Measurements from ENCODE around the gene BRINP2. TPM values are rescaled to one million over a fixed set of nuclear protein-coding genes. Genes with fewer than 3 reads are reported as not detected.

The BRINP2 gene
- total RNA-seq, 4 donors from 2014 or later: 0.16 to 2.4 (median 0.40) TPM

- no peak for DNase-seq (ENCODE audit: low spot score)
- no peak for TF ChIP-seq CTCF (IDR thresholded peaks at IDR 0.05)
- ATAC-seq (ENCODE audit: low FRiP score): no peak
These were observed 59.0 kb downstream of the BRINP2 start for GRCh38 chr1:177229781-177230180.

GRCh38 chr1:177230228-177231016 lies 59.7 kb downstream of the BRINP2 start:
- TF ChIP-seq CTCF (IDR thresholded peaks at IDR 0.05): no peak
- ATAC-seq (ENCODE audit: low FRiP score) (no peak), DNase-seq (ENCODE audit: low spot score) (no peak)

- ATAC-seq (ENCODE audit: low FRiP score) (no peak), DNase-seq (ENCODE audit: low spot score) (no peak)
- no peak for TF ChIP-seq CTCF (IDR thresholded peaks at IDR 0.05)
These were observed 64.6 kb downstream of the BRINP2 start for GRCh38 chr1:177235350-177235749.

GRCh38 chr1:177236962-177237361 lies 66.2 kb downstream of the BRINP2 start:
- TF ChIP-seq CTCF (IDR thresholded peaks at IDR 0.05): no peak
- ATAC-seq (ENCODE audit: low FRiP score) (no peak), DNase-seq (ENCODE audit: low spot score) (no peak)

- no peak for ATAC-seq (ENCODE audit: low FRiP score)
- DNase-seq (ENCODE audit: low spot score): no peak
- TF ChIP-seq CTCF (IDR thresholded peaks at IDR 0.05): no peak
These were observed 68.2 kb downstream of the BRINP2 start for GRCh38 chr1:177238967-177239366.

- TF ChIP-seq CTCF (IDR thresholded peaks at IDR 0.05): no peak
- ATAC-seq (ENCODE audit: low FRiP score): no peak
- no peak for DNase-seq (ENCODE audit: low spot score)
These were observed 69.0 kb downstream of the BRINP2 start for GRCh38 chr1:177239792-177240191.

- no peak for DNase-seq (ENCODE audit: low spot score)
- TF ChIP-seq CTCF (IDR thresholded peaks at IDR 0.05): no peak
- ATAC-seq (ENCODE audit: low FRiP score): no peak
These were observed 73.0 kb downstream of the BRINP2 start for GRCh38 chr1:177243773-177244172.

All from omental fat pad (tissue), 4 donors.